Activated T-cell treated with anti-CD3 and anti-CD28 coated beads, Interleukin-2, amount 50 U/mL, for 1 hour (primary cell): Measurements from ENCODE around the gene SPTSSA.
"Not testable (repeated sequence)": the region's sequence is repeated elsewhere in the genome, so short reads cannot be mapped to it uniquely, and the experiment has no call there.

Experiments used
- DNase-seq: peaks from one replicate; pipeline ENCODE4 v3.0.0-alpha.2; 2020

SPTSSA gene

GRCh38 chr14:34462132-34462893 lies at the start of gene SPTSSA:
SPTSSA (minus strand) TSS chr14:34462240; CDS start chr14:34462207, 33 bp downstream.
- peak; percentile 86 for DNase-seq

- no peak for DNase-seq
These were observed 45.8 kb upstream of the SPTSSA start for GRCh38 chr14:34507884-34508283.

- no peak for DNase-seq
These were observed 45.4 kb upstream of the SPTSSA start for GRCh38 chr14:34507459-34507858.

GRCh38 chr14:34505124-34505491 lies 43.1 kb upstream of the SPTSSA start:
- not testable (repeated sequence) for DNase-seq

GRCh38 chr14:34504027-34504426 lies 42.0 kb upstream of the SPTSSA start:
- not testable (repeated sequence) for DNase-seq

- no peak for DNase-seq
These were observed 40.6 kb upstream of the SPTSSA start for GRCh38 chr14:34502545-34503225.

GRCh38 chr14:34502001-34502400 lies 40.0 kb upstream of the SPTSSA start:
- DNase-seq, result no peak

GRCh38 chr14:34501004-34501580 lies 39.1 kb upstream of the SPTSSA start:
- DNase-seq, result no peak

- DNase-seq, result no peak
These were observed 36.8 kb upstream of the SPTSSA start for GRCh38 chr14:34498684-34499412.

- no peak for DNase-seq
These were observed 34.9 kb upstream of the SPTSSA start for GRCh38 chr14:34496679-34497513.

- no peak for DNase-seq
These were observed 34.1 kb upstream of the SPTSSA start for GRCh38 chr14:34496007-34496678.

- DNase-seq, result no peak
These were observed 27.3 kb upstream of the SPTSSA start for GRCh38 chr14:34489324-34489723.

GRCh38 chr14:34488528-34488927 lies 26.5 kb upstream of the SPTSSA start:
- DNase-seq, result no peak

- no peak for DNase-seq
These were observed 22.7 kb upstream of the SPTSSA start for GRCh38 chr14:34484726-34485125.

GRCh38 chr14:34482463-34482862 lies 20.4 kb upstream of the SPTSSA start:
- no peak for DNase-seq

GRCh38 chr14:34479694-34480093 lies 17.7 kb upstream of the SPTSSA start:
- no peak for DNase-seq

GRCh38 chr14:34478261-34478660 lies 16.2 kb upstream of the SPTSSA start:
- DNase-seq, result no peak

- DNase-seq, result not testable (repeated sequence)
These were observed 14.0 kb upstream of the SPTSSA start for GRCh38 chr14:34476036-34476435.

GRCh38 chr14:34475163-34475562 lies 13.1 kb upstream of the SPTSSA start:
- DNase-seq, result no peak

GRCh38 chr14:34474187-34474679 lies 12.2 kb upstream of the SPTSSA start:
- no peak for DNase-seq

GRCh38 chr14:34472706-34473279 lies 10.8 kb upstream of the SPTSSA start:
- no peak for DNase-seq
